Endothelial cell (in vitro differentiated cells): ENCODE measurements around the gene HOXB2. TPM values are rescaled to one million over a fixed set of nuclear protein-coding genes. Genes with fewer than 3 reads are reported as not detected.

Source experiments
- DNase-seq: peaks from one replicate; pipeline ENCODE4 v3.0.0; 2021; ENCODE audit warnings: low spot score
- H3K27ac Mint-ChIP-seq: one replicate; pipeline ENCODE4 v1.8.0; 2021; ENCODE audit warnings: mixed read lengths, inconsistent platforms; ENCODE audit not compliant: unreplicated experiment
- H3K27me3 Mint-ChIP-seq: one replicate; pipeline ENCODE4 v1.8.0; 2021; ENCODE audit warnings: mild to moderate bottlenecking, moderate library complexity, mixed read lengths, inconsistent platforms; ENCODE audit not compliant: unreplicated experiment
- H3K36me3 Mint-ChIP-seq: one replicate; pipeline ENCODE4 v1.8.0; 2021; ENCODE audit warnings: mild to moderate bottlenecking, low read depth, mixed read lengths, inconsistent platforms; ENCODE audit not compliant: unreplicated experiment
- H3K4me1 Mint-ChIP-seq: one replicate; pipeline ENCODE4 v1.8.0; 2021; ENCODE audit warnings: mild to moderate bottlenecking, mixed read lengths, inconsistent platforms; ENCODE audit not compliant: unreplicated experiment
- H3K4me3 Mint-ChIP-seq: one replicate; pipeline ENCODE4 v1.8.0; 2021; ENCODE audit warnings: mild to moderate bottlenecking, mixed read lengths, inconsistent platforms; ENCODE audit not compliant: unreplicated experiment
- H3K9me3 Mint-ChIP-seq: one replicate; pipeline ENCODE4 v1.8.0; 2021; ENCODE audit warnings: mixed read lengths, inconsistent platforms; ENCODE audit not compliant: unreplicated experiment
- CTCF ChIP-seq: fragments of 200-600 bp; sonication (generic); IDR thresholded peaks from one replicate; pipeline ENCODE4 v1.5.0; 2021; ENCODE audit warnings: antibody characterized with exemption; ENCODE audit not compliant: unreplicated experiment
- total RNA-seq: library from RNA; stranded (reverse); fragmentation: NEBNext Ultra II Directional; extraction: Animal tissue kit (Norgen Biotek cat#: 25700); gene quantifications from one replicate; pipeline ENCODE4 v1.2.1, GENCODE V29; 2021; ENCODE audit not compliant: unreplicated experiment

The HOXB2 gene
- total RNA-seq, 1 donor from 2014 or later = 5.6 TPM

- Mint-ChIP-seq H3K9me3 (no peaks in the 10 kb centered on the region), H3K36me3 (peaks cover 5% of the 10 kb centered on the region), H3K4me3 (no peak overlapping the region), H3K27ac (no peak overlapping the region), H3K27me3 (peaks cover 19% of the 10 kb centered on the region), H3K4me1 (peaks cover 52% of the 10 kb centered on the region)
- no peak for DNase-seq
- TF ChIP-seq CTCF = no peak
Measured at GRCh38 chr17:48566717-48567116, 21.8 kb upstream of the HOXB2 start.

- no peaks in the 10 kb centered on the region for H3K9me3 Mint-ChIP-seq
- H3K4me3 Mint-ChIP-seq = no peak overlapping the region
- no peak for DNase-seq
- no peak for TF ChIP-seq CTCF
- H3K36me3 Mint-ChIP-seq = peaks cover 5% of the 10 kb centered on the region
- H3K27ac Mint-ChIP-seq = no peak overlapping the region
- H3K4me1 Mint-ChIP-seq = peaks cover 52% of the 10 kb centered on the region
- peaks cover 19% of the 10 kb centered on the region for H3K27me3 Mint-ChIP-seq
Measured at GRCh38 chr17:48565925-48566710, 21.2 kb upstream of the HOXB2 start.

GRCh38 chr17:48565022-48565554, 20.2 kb upstream of the HOXB2 start:
- H3K27me3 Mint-ChIP-seq = peaks cover 27% of the 10 kb centered on the region

GRCh38 chr17:48564188-48565021, 19.5 kb upstream of the HOXB2 start:
- DNase-seq = peak; percentile 59
- peaks cover 50% of the 10 kb centered on the region for H3K4me1 Mint-ChIP-seq
- peaks cover 14% of the 10 kb centered on the region for H3K36me3 Mint-ChIP-seq
- peaks cover 29% of the 10 kb centered on the region for H3K27me3 Mint-ChIP-seq
- H3K4me3 Mint-ChIP-seq = no peak overlapping the region
- peak overlapping the region; percentile 88 for H3K27ac Mint-ChIP-seq
- no peaks in the 10 kb centered on the region for H3K9me3 Mint-ChIP-seq
- TF ChIP-seq CTCF = no peak

More at GRCh38 chr17:48565022-48565554, 20.2 kb upstream of the HOXB2 start:
- peak overlapping the region; percentile 88 for H3K27ac Mint-ChIP-seq
- no peak for TF ChIP-seq CTCF
- H3K36me3 Mint-ChIP-seq = peaks cover 11% of the 10 kb centered on the region
- no peaks in the 10 kb centered on the region for H3K9me3 Mint-ChIP-seq
- DNase-seq = no peak
- peaks cover 52% of the 10 kb centered on the region for H3K4me1 Mint-ChIP-seq
- no peak overlapping the region for H3K4me3 Mint-ChIP-seq
